A204.1 (cell line): Measurements from ENCODE around the gene CARMIL1.

Experiments used
- FAIRE-seq: peaks from 2 replicates; lab custom pipeline; 2012; peaks lifted over from hg19 to GRCh38; lab: Jason Lieb, UNC

Gene CARMIL1

DNA sequence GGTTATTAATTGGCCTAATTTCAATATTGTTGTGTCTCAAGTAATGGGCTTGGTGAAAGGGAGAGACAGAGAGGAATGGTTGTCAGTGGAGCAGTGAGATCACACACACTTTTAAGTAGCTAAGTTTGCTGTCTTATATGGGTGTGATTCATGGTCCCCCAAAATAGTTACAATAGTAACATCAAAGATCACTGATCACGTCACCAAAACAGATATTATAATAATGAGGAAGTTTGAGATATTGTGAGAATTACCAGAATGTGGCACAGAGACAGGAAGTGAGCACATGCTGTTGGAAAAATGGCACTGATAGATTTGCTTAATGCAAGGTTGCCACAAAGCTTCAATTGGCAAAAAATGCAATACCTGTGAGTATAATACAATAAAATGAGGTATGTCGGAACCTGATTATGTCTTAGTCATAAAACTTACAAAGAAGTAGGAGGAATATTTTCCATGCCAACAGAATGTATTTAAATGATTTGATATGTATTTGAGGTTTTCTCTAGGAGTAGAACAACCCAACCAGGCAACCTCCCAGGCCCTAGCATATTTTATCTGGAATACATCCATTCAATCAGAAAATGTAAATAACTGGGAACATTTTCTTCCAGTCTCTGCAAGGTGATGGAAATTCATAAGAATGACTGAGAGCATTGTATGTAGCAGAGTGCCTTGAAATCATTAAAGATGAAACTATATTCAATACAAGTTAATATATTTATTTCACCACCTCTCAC, 167.8 kb downstream of the CARMIL1 start:
- no peak for FAIRE-seq

- FAIRE-seq = no peak
These were observed 168.4 kb downstream of the CARMIL1 start for GRCh38 chr6:25447570-25447929.

DNA sequence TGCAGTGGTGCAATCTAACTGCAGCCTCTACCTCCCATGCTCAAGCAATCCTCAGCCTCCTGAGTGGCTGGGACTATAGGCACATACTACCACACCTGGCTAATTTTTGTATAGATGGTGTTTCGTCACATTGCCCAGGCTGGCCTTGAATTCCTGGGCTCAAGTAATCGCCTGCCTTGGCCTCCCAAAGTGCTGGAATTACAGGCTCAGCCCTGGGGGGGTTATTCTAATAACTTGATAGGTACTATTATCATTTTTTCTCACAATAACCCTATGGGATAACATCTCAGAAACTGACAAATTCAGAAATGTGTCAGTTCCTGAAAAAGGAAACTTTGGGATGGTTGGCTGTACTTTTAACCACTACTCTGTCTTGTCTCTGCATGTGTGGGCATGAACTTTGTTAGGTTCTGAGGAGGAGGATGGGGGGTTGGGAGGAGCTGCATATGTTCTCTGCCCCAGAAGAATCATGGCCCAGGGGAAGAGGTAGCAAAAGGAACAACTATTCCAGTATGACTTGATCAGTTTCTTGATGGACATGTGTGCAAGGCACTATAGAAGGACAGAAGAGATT, 169.9 kb downstream of the CARMIL1 start:
- FAIRE-seq = no peak

GRCh38 chr6:25449774-25450173, 170.6 kb downstream of the CARMIL1 start:
- FAIRE-seq = no peak

GRCh38 chr6:25450469-25451198, 171.5 kb downstream of the CARMIL1 start:
- no peak for FAIRE-seq

DNA sequence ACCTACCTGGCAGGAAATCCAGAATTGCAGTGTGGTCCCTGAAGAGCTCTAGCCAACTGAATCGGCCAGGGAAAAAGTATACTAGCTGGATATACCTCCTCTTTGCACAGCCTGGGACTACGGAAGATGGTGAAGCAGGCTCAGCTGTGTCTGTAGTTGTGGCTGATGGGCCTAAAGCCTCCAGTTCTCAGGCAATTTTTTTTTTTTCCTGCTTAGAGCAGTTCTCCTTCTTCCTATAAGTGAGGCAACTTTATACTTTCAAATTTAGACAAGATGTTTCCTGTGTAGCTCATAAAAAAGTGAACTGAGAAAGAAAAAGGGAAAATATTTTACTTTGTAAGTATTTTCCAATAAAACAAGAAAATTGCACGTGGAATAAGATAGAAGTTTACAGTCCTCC, 172.9 kb downstream of the CARMIL1 start:
- no peak for FAIRE-seq

DNA sequence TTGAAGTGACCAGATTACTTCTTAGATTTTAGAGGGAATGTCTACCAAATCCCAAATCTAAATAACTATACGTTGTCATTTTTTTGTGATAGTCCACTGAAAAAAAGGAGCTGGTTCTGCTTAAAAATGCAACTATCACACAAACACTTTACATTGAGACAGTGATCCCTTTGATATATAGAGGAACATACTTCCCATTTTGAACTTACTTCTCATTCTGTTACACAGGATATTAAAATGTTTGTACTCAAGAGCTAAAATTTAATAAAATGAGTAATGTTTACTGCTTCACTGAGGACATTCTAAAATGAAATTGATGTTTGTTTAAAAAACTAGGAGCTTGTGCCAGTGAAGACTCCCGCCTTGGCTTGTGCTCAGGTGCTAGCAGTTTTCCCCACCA, 174.1 kb downstream of the CARMIL1 start:
- no peak for FAIRE-seq

GRCh38 chr6:25454136-25454535, 175.0 kb downstream of the CARMIL1 start:
- FAIRE-seq = no peak

DNA sequence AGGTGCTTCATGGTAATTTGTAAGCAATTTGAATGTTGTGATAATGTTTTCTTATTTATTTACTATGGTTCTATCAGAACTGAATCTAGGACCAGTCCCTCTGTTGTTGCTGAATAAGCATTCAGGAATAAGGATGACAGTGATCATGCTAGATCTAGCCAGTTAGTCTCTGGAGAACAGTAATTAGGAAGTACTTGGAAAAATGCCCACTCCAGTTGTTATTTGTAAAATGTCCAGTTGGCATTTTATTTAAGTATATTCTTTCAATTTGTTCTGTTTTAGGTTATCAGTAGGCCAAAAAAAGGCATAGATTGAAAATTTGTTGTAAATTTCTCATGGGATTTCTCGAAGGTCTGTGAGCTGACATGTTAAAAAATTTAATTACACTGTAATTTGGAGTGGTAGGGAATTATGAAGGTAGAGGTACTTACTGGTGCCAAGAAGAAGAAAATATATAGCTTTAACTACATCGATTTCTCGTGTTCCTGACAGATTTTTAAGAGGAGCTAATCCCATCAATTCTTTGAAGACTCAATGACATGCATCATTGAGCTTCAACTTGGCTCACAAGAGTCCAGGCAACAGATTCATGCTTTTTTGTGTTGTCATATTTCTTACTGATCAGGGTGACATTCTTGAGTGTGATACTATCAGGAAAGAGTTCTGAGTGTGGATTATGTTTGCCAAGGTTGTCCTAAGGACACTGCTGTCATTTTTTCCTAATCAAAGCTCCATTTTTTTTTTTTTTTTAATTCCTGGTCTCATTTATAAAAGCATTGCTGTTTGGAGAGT, 177.3 kb downstream of the CARMIL1 start:
- no peak for FAIRE-seq

GRCh38 chr6:25457516-25457915, 178.3 kb downstream of the CARMIL1 start:
- no peak for FAIRE-seq

- FAIRE-seq = no peak
These were observed 179.3 kb downstream of the CARMIL1 start for GRCh38 chr6:25458485-25458884.

GRCh38 chr6:25462235-25462897, 183.2 kb downstream of the CARMIL1 start:
- no peak for FAIRE-seq

- no peak for FAIRE-seq
These were observed 184.3 kb downstream of the CARMIL1 start for GRCh38 chr6:25463441-25463840.

GRCh38 chr6:25464225-25464624, 185.1 kb downstream of the CARMIL1 start:
- no peak for FAIRE-seq

DNA sequence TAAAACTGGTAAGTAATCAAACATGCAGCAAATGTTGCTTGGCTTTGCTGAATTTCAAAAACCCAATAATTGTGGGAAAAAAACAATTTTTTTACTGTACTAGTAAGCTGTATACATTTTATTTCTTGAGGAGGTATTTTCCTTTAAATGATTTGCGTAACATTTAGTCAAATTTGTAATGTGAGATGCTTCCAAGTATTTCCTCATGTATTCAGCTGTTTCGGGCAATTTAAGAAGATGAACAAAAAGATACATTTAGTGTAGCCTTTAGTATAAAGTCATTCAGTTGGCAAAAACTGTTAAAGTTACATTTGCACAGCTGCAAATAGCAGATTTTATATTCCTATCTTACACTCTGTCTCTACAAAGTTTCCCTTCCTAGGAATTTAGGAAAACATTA, 186.8 kb downstream of the CARMIL1 start:
- FAIRE-seq = no peak

DNA sequence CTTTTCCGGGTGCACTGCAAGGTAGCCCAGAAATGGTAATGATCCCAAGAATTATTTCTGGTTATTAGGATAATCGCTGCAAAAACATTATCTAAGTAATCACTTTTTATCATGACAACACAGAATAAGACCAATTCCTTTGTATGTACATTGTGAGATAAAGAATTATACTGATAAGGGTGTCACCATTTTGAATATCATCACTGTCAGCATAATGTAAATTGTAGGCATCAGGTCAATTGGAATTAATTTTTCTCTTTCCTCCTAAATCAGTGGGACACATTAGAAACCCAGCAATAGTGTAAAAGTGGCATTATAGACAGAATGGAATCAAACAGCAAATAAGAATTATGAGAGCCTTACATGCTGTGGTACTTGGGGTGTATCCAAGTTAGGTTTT, 189.7 kb downstream of the CARMIL1 start:
- FAIRE-seq = no peak

- peak; percentile 52 for FAIRE-seq
These were observed 190.7 kb downstream of the CARMIL1 start for GRCh38 chr6:25469797-25470388.

GRCh38 chr6:25472306-25472705, 193.1 kb downstream of the CARMIL1 start:
- FAIRE-seq = no peak

GRCh38 chr6:25472906-25473305, 193.7 kb downstream of the CARMIL1 start:
- no peak for FAIRE-seq

GRCh38 chr6:25473447-25473846, 194.3 kb downstream of the CARMIL1 start:
- no peak for FAIRE-seq

GRCh38 chr6:25476126-25476525, 197.0 kb downstream of the CARMIL1 start:
- no peak for FAIRE-seq
